Dedifferentiated amniotic fluid mesenchymal stem cell (primary cell): ENCODE results near the gene DYNLT1.
"Not testable (repeated sequence)": the region's sequence is repeated elsewhere in the genome, so short reads cannot be mapped to it uniquely, and the experiment has no call there.

Source experiments
- DNase-seq: peaks from one replicate; pipeline ENCODE4 v3.0.0-alpha.2; 2016; ENCODE audit errors: extremely low spot score

Gene DYNLT1

GRCh38 chr6:158644231-158645063, at the start of gene DYNLT1:
Gene DYNLT1 (minus strand): TSS chr6:158644743. CDS start chr6:158644708, 35 bp downstream.
- DNase-seq, result peak; percentile 77

GRCh38 chr6:158688860-158689259, 44.3 kb upstream of the DYNLT1 start:
- no peak for DNase-seq

GRCh38 chr6:158687506-158687905, 43.0 kb upstream of the DYNLT1 start:
- no peak for DNase-seq

GRCh38 chr6:158686791-158687381, 42.3 kb upstream of the DYNLT1 start:
- no peak for DNase-seq

GRCh38 chr6:158686311-158686710, 41.8 kb upstream of the DYNLT1 start:
- DNase-seq, result no peak

- no peak for DNase-seq
Measured at GRCh38 chr6:158684745-158685324, 40.3 kb upstream of the DYNLT1 start.

GRCh38 chr6:158684311-158684710, 39.8 kb upstream of the DYNLT1 start:
- no peak for DNase-seq

- no peak for DNase-seq
Measured at GRCh38 chr6:158680481-158680880, 35.9 kb upstream of the DYNLT1 start.

- DNase-seq, result no peak
Measured at GRCh38 chr6:158680015-158680414, 35.5 kb upstream of the DYNLT1 start.

GRCh38 chr6:158677906-158678578, 33.5 kb upstream of the DYNLT1 start:
- DNase-seq, result no peak

GRCh38 chr6:158677094-158677493, 32.6 kb upstream of the DYNLT1 start:
- DNase-seq, result not testable (repeated sequence)

- no peak for DNase-seq
Measured at GRCh38 chr6:158674342-158675131, 30.0 kb upstream of the DYNLT1 start.

- no peak for DNase-seq
Measured at GRCh38 chr6:158672726-158673125, 28.2 kb upstream of the DYNLT1 start.

- DNase-seq, result not testable (repeated sequence)
Measured at GRCh38 chr6:158672119-158672518, 27.6 kb upstream of the DYNLT1 start.

GRCh38 chr6:158669145-158670035, 24.8 kb upstream of the DYNLT1 start:
- no peak for DNase-seq

- DNase-seq, result no peak
Measured at GRCh38 chr6:158668707-158669103, 24.2 kb upstream of the DYNLT1 start.

- DNase-seq, result no peak
Measured at GRCh38 chr6:158667360-158667981, 22.9 kb upstream of the DYNLT1 start.

GRCh38 chr6:158666628-158667359, 22.3 kb upstream of the DYNLT1 start:
- no peak for DNase-seq

- no peak for DNase-seq
Measured at GRCh38 chr6:158665332-158665731, 20.8 kb upstream of the DYNLT1 start.
